GM21737 (cell line): ENCODE results near the gene METTL25B.

Source experiments
- ATAC-seq: cut with Tn5 transposase; IDR thresholded peaks from one replicate; pipeline ENCODE4 v1.9.1; 2021; ENCODE audit warnings: mild to moderate bottlenecking, moderate library complexity; ENCODE audit not compliant: unreplicated experiment

Gene METTL25B

GRCh38 chr1:156767101-156767878 lies 39.0 kb downstream of the METTL25B start, which contains the start of gene PRCC:
Gene PRCC (plus strand): TSS chr1:156767535. CDS start chr1:156767772, 237 bp downstream.
- ATAC-seq: peak; percentile 90

DNA sequence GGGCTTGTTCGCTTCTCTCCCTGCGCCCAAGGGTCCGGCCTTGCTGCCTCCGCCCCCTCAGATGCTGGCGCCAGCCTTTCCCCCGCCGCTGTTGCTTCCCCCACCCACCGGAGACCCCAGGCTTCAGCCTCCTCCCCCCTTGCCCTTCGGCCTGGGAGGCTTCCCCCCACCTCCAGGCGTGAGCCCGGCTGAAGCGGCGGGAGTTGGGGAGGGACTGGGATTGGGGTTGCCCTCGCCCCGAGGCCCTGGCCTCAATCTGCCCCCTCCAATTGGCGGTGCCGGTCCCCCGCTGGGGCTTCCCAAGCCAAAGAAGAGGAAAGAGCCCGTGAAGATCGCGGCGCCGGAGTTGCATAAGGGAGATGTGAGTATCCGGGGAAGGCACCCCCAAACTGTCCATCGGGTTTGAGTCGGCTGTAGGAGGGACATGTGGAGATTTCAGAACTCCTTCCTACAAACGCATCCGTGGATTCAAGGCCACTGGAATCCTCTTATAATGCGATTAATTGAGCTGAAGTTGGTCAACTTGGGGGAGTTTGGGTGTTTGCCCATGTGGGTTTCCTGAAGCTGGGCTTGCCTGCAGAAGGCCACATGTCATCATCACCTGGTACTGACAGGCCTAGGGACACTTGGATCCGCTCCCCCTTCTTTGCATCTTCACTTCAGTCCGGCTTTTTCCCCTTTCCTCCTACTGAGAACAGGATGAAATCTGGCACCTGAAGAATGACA lies 39.8 kb downstream of the METTL25B start:
- peak; percentile 4 for ATAC-seq

DNA sequence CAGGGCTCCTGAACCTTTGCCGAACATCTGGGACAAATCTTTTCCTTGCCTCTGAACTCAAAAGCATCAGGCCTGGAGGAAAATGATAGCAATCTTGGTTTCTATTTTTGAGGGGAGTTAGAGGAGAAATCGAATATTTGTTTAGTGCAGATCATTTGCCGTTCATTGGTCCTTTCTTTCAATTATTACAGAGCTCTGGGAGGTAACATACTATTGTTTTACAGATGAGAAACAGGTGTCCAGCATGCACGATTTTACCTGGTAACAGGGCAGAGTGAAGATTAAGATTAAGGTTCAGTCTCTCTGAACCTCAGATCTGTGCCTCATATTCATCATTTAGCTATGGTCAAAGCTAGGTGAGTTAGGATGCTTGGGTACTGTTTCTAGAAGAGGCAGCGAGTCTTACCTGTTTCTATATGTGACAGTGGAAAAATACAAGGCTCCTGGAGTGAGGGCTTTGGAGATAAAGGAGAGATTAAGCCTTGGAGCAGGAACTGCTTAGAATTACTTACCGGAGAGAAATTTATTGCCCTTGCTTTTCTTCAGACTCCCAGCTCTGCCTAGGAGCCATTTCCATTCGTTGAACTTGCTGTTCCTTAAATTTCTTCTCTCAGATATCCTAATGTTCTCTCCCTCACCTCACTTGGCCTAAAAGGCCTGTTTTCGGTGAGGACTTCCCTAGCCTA lies 40.5 kb downstream of the METTL25B start:
- no peak for ATAC-seq

- ATAC-seq: no peak
Measured at GRCh38 chr1:156772222-156772621, 44.0 kb downstream of the METTL25B start.

GRCh38 chr1:156772728-156773497 lies 44.6 kb downstream of the METTL25B start:
- no peak for ATAC-seq

DNA sequence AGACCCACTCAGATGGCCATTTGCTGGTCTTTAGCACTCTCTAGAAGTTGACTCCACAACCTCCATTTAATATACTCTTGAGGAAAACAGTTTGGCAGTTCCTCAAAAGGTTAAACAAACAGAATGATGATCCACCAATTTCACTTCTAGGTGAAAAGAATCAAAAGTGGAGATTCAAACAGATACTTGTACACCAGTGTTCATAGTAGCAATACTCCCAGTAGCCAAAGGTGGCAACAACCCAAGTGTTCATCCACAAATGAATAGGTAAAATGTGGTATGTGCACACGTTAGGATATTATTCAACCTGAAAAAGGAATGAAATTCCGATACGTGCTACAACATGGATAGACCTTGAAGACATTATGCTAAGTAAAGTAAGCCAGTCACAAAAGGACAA lies 45.3 kb downstream of the METTL25B start:
- no peak for ATAC-seq

DNA sequence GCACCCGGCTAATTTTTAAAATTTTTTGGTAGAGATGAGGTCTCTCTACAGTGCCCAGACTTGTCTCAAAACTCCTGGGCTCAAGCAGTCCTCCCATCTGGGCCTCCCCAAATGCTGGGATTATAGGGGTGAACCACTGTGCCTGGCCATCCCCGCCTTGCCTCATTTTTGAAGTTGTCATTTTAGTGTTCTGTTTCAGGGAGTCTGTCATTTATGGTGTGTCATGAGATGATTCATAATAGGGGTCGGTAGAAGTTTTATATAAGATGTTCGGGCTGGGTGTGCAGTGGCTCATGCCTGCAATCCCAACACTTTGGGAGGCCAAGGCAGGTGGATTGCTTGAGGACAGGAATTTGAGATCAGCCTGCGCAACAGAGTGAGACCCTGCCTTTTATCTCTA lies 47.5 kb downstream of the METTL25B start:
- no peak for ATAC-seq

GRCh38 chr1:156776942-156777341 lies 48.7 kb downstream of the METTL25B start:
- ATAC-seq: no peak

DNA sequence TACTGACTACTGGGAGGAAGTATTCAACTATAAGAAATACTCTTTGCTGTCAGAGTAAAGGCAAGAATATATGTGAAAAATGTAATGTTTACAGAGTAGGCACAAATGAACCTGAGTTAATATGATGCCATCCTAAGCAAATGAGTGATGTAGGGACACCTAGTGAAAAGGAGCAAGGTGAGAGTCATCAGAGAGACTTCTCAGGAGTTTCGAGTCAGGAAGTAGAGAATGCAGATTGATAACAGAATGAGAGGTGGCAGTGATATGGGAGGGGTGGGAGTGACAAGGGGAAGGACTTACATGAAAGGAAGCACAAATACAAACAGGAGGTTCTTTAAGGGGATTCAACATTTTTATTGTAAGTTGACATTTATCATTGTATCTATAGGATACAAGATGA lies 49.3 kb downstream of the METTL25B start:
- ATAC-seq: no peak

GRCh38 chr1:156781585-156782186 lies 53.4 kb downstream of the METTL25B start:
- no peak for ATAC-seq

- no peak for ATAC-seq
Measured at GRCh38 chr1:156785458-156785857, 57.2 kb downstream of the METTL25B start.
